Skeletal muscle tissue (tissue), 4 donors: ENCODE data around the gene LAMTOR1. TPM values are rescaled to one million over a fixed set of nuclear protein-coding genes. Genes with fewer than 3 reads are reported as not detected.
A peak's percentile ranks its signal among the peaks of the same experiment; 100 is the strongest.

Source experiments
- H3K27ac ChIP-seq: one replicate; pipeline ENCODE4 v1.7.0; 2013; ENCODE audit warnings: mild to moderate bottlenecking, low read depth, low read length, inconsistent platforms
- H3K27me3 ChIP-seq, 3 donors: one replicate each; pipeline ENCODE4 v1.7.0; 2013; ENCODE audit warnings: low read length in 3 of 3; ENCODE audit not compliant: control insufficient read depth in 3 of 3, insufficient read depth in 3 of 3
- H3K36me3 ChIP-seq, 3 donors: one replicate each; pipeline ENCODE4 v1.7.0; 2013; ENCODE audit warnings: low read length in 3 of 3; ENCODE audit not compliant: control insufficient read depth in 3 of 3, insufficient read depth in 3 of 3
- H3K4me1 ChIP-seq, 3 donors: one replicate each; pipeline ENCODE4 v1.7.0; 2013; ENCODE audit warnings: low read length in 3 of 3, mild to moderate bottlenecking in 3 of 3; ENCODE audit not compliant: control insufficient read depth in 3 of 3, insufficient read depth in 3 of 3
- H3K4me3 ChIP-seq, 3 donors: one replicate each; pipeline ENCODE4 v1.7.0; 2013; ENCODE audit warnings: low read length in 3 of 3
- H3K9ac ChIP-seq, 3 donors: one replicate each; pipeline ENCODE4 v1.7.0; 2013; ENCODE audit warnings: low read length in 3 of 3, mild to moderate bottlenecking in 3 of 3, moderate library complexity in 2 of 3, low read depth in 1 of 3
- H3K9me3 ChIP-seq, 3 donors: one replicate each; pipeline ENCODE4 v1.7.0; 2013; ENCODE audit warnings: low read length in 3 of 3; ENCODE audit not compliant: control insufficient read depth in 3 of 3
- total RNA-seq: library from RNA; depleted of rRNA; stranded (reverse); fragments of >200 nt; gene quantifications from one replicate; pipeline ENCODE4 v1.2.3, GENCODE V29; 2014
- donor health status: Osteomylitis.

The LAMTOR1 gene
- total RNA-seq, 1 donor from 2014 or later = 42.3 TPM

DNA sequence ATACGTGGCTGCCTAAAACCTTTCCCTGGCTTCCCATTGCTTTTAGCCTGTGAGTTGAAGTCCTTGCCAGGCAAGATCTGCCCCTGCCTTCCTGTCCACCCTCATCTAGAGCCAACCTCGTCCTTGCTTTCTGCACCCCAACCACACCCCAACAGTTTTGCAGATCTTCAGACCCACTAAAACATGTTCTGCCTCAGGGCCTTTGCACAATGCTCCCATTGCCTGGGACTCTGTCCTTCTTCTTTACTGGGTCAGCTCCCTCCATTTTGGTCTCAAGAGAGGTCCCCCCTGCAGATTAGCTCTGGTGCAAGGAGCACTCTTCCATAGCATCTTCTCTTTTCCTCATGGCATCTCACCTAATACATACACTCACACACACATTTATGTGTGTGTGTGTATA lies 17.8 kb upstream of the LAMTOR1 start:
- H3K4me1 ChIP-seq = no peaks in the 10 kb centered on the region
- no peaks in the 10 kb centered on the region for H3K9me3 ChIP-seq
- no peaks in the 10 kb centered on the region for H3K36me3 ChIP-seq
- no peak overlapping the region for H3K4me3 ChIP-seq
- no peak overlapping the region for H3K27ac ChIP-seq
- H3K9ac ChIP-seq = no peak overlapping the region
- peaks cover 0 to 6% (median 0%) of the 10 kb centered on the region in 3 donors for H3K27me3 ChIP-seq

DNA sequence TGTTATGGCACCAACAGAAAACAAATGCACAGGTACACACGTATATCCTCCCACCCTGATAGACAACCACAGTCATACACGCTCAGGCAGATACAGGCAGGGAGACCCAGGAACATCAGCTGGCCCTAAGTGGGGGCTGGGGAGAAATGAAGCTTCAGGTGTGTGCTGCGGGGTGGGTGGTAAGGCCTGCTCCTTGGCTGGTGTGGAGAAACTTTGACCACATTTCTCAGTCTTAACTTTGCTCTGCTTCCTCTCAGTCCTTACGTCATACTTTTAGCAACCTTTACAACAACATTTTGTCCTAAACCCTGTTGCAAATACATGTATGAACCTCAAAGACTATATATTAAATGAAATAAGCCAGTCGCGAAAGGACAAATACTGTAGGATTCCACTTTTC lies 16.1 kb upstream of the LAMTOR1 start:
- no peak overlapping the region for H3K4me3 ChIP-seq
- no peak overlapping the region for H3K27ac ChIP-seq
- H3K36me3 ChIP-seq = no peaks in the 10 kb centered on the region
- no peaks in the 10 kb centered on the region for H3K9me3 ChIP-seq
- no peaks in the 10 kb centered on the region for H3K4me1 ChIP-seq
- peaks cover 0 to 6% (median 0%) of the 10 kb centered on the region in 3 donors for H3K27me3 ChIP-seq
- H3K9ac ChIP-seq = no peak overlapping the region

DNA sequence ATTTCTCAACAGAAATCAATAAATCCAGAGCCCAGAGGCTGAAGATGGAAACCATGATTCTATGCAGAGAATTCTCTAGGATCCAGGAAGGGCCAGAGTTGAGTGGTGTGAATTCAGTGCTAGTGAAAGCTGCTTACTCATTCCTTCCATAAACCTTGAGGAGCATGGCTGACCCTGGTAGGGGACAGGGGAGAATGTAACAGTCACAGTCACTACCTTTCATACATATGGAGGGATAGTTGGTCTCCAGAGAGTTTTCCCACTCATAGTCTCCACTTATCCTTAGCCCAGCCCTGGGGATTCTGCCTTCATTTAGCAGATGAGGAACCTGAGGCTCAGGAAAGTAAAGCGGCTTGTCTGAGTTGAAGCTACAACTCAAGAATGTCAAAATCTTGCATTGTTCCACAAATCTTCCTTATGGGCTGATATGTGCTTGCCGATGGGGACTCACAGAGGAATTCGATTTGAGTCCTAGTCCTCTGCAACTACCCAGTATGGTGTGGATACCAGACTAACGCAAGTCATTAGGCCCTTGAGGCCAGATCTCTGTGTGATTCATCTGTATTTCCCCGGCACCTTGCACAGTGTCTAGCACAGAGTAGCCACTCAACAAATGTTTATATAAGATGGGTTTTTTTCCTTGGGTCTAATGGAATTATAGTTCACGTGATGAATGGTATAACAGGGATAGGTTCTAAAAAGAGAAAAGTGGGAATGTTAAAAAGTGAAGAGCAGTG lies 13.1 kb upstream of the LAMTOR1 start:
- H3K27me3 ChIP-seq = peaks cover 0 to 6% (median 0%) of the 10 kb centered on the region in 3 donors
- no peak overlapping the region for H3K27ac ChIP-seq
- no peaks in the 10 kb centered on the region for H3K36me3 ChIP-seq

DNA sequence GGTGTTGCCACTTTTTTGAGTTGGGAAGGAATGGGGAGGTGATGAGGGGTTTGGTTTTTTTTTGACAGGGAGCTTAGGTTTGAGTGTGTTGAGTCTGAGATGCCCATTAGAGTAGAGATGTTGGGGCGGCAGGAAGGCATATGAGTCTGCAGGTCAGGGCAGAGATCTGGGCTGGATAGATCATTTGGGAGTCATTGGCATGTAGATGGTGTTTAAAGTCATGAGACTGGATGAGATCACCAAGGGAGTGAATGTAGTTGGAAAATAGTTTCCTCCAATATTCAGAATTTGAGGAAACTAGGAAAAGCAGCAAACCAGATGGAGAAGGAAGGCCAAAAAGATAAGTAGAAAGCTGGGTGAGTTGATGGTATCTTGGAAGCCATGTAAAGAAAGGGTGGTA lies 11.5 kb upstream of the LAMTOR1 start:
- Histone ChIP-seq H3K27me3 (peaks cover 0 to 3% (median 0%) of the 10 kb centered on the region in 3 donors), H3K36me3 (peaks cover 3 to 13% (median 4%) of the 10 kb centered on the region in 3 donors), H3K9ac (no peak overlapping the region), H3K4me3 (no peak overlapping the region), H3K9me3 (no peaks in the 10 kb centered on the region), H3K4me1 (peaks cover 6 to 21% (median 16%) of the 10 kb centered on the region in 3 donors), H3K27ac (no peak overlapping the region)

More for the DNA sequence above, 13.1 kb upstream of the LAMTOR1 start:
- no peak overlapping the region for H3K9ac ChIP-seq
- no peaks in the 10 kb centered on the region for H3K9me3 ChIP-seq
- no peak overlapping the region for H3K4me3 ChIP-seq
- peaks cover 6 to 17% (median 13%) of the 10 kb centered on the region in 3 donors for H3K4me1 ChIP-seq

DNA sequence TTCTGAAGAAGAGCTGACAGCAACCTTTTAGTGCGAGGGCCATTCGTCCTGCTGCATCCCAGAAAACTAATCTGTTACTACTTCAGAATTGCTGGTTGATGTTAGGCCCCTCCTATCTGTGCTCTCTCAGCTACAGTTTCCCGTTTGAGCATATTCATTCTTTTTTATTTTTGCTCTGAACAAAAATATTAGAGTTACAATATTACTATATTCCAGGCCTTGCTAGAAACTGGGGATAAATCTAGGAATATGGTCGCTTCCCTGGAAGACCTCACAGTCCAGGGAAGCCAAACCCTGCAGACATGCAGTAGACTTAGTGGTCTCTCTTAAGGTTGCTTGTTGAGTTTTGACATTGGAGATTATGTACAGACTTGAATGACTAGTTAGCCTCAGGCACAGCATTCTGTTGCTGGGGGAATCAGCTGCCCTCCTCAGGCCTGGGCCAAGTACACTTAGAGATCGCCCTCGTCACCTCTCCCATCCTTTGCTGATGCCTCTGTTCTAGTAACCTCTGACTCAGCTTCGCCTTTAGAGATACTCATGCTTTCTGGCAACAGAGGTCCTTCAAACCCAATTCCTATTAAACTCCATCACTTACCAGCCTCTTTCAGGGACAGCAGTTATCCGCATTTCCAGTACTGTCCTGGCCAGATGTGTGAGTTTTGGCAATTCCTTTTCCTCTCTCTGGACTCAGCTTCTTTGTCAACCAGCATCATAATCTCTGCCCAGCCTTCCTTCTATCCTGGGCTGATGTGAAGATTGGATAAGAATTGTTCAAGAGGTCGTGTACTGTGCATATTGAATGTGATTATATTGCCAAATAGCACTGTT lies 10.1 kb upstream of the LAMTOR1 start:
- Histone ChIP-seq H3K9me3 (no peaks in the 10 kb centered on the region), H3K27me3 (peaks cover 0 to 3% (median 0%) of the 10 kb centered on the region in 3 donors), H3K27ac (peak overlapping the region; percentile 99), H3K36me3 (peaks cover 10 to 24% (median 13%) of the 10 kb centered on the region in 3 donors), H3K4me1 (peaks cover 6 to 21% (median 16%) of the 10 kb centered on the region in 3 donors), H3K4me3 (peak overlapping the region; percentile 89 to 96 (median 92)), H3K9ac (peak overlapping the region; percentile 97 to 98 (median 97))

DNA sequence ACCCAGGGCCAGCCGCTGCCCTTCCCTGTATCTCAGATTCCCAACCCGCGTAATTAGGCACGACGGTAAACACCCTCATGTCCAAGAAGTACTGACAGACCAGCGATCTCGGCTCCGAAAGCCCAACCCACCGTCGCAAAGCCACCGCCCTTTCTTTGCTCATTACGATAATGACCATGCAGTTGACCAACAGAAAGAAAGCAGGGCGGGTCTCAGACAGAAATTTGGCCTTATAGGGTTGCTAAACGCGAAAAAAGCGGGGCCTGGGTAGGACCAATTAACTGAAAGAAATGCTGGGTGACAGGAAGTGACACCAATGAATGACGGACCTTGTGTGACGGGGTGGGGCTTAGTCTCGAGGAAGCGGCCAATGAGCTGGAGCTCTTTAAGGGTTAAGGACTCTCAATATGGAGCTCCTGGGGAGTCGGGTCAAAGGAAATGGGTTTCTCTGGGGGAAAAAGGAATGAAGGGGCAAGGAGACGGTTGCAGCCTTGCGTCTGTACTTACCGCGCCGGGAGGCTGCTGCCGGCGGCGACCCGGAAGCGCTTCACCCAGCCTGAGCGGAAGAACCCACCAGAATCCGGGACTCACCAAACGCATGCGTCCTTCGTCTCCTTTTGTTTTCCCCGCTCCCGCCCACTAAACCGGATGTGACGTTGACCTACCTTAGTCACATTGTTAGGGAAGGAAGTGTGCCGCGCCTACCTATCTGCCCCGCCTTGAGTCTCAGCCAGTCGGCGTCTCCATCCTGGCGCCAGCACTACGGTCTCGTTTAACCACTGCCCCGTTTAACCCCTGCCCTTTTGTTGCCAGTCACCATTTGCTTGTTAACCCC lies 9.3 kb upstream of the LAMTOR1 start, which contains the start of gene ANAPC15:
Gene ANAPC15 (minus strand): TSS at position 553 of the 835 bp plus-strand sequence. CDS start 1,419 bp downstream, outside the sequence.
- peak within 1 kb of the TSS; percentile 97 to 98 (median 97) for H3K9ac ChIP-seq
- H3K4me1 ChIP-seq = peaks cover 6 to 21% (median 16%) of the 10 kb centered on the region in 3 donors
- H3K27me3 ChIP-seq = peaks cover 0 to 3% (median 0%) of the 10 kb centered on the region in 3 donors
- H3K36me3 ChIP-seq = peaks cover 10 to 27% (median 13%) of the 10 kb centered on the region in 3 donors
- peak within 1 kb of the TSS; percentile 99 for H3K27ac ChIP-seq
- H3K9me3 ChIP-seq = no peaks in the 10 kb centered on the region
- H3K4me3 ChIP-seq = peak within 1 kb of the TSS; percentile 89 to 96 (median 92)

DNA sequence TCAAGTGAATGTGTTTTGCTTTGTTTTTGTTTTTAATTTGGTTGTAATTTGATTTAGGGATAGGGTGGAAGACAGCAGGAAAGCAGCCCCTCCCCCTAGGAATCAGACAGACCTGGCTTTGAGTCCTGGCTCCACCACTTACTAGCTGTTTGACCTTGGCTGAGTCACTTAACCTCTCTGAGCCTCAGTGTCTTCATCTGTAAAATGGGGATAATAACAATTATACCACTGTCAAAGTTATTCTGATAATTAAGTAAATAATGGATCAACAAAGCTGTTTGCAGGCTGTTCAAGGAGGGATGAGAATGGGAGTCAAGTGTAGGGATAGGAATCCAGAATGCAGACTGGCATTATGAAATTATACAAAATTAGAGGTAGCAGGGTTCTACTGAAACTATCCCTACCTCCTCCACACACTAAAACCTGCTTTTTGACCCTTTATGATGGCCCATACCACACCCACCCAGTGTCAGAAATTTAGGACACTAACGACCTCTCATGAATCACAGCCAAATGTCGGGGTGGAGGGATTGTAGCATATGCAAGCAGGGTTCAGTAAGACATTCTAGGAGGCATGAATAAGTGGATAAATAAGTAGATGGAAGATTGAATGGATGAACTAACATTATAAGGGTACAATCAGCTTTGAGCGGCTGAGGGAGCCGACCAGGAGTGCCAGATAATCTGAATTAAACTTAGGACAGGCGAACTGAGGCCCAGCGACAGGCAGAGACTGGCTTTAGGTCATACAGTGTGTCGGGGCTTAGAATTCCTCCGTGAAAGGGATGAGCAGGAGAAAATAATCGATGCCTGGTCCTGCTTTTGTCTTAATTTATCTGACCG lies 8.4 kb upstream of the LAMTOR1 start:
- peaks cover 6 to 21% (median 16%) of the 10 kb centered on the region in 3 donors for H3K4me1 ChIP-seq
- H3K27me3 ChIP-seq = peaks cover 0 to 3% (median 0%) of the 10 kb centered on the region in 3 donors
- peak overlapping the region; percentile 99 for H3K27ac ChIP-seq
- H3K9me3 ChIP-seq = no peaks in the 10 kb centered on the region
- H3K4me3 ChIP-seq = peak overlapping the region; percentile 89 to 96 (median 92)
- peak overlapping the region; percentile 91 to 98 (median 97) for H3K9ac ChIP-seq
- H3K36me3 ChIP-seq = peaks cover 10 to 28% (median 13%) of the 10 kb centered on the region in 3 donors

DNA sequence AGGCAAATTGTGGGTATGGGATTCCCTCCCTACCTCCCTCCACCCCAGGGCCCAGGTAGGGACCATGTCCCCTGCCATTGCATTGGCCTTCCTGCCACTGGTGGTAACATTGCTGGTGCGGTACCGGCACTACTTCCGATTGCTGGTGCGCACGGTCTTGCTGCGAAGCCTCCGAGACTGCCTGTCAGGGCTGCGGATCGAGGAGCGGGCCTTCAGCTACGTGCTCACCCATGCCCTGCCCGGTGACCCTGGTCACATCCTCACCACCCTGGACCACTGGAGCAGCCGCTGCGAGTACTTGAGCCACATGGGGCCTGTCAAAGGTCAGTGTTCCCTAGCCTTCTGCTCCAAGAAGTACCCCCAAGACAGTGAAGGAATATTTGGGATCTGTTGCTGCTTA lies 2.8 kb upstream of the LAMTOR1 start, which contains the start of gene TOMT:
Gene TOMT (plus strand): TSS at position 37 of the 400 bp plus-strand sequence. CDS start 28 bp downstream, at position 65.
- H3K4me1 ChIP-seq = peaks cover 24 to 28% (median 27%) of the 10 kb centered on the region in 3 donors
- peaks cover 13 to 31% (median 13%) of the 10 kb centered on the region in 3 donors for H3K36me3 ChIP-seq
- H3K27me3 ChIP-seq = no peaks in the 10 kb centered on the region
- no peak within 1 kb of the TSS for H3K4me3 ChIP-seq
- peak within 1 kb of the TSS in 1 of 3 donors; percentile 8 for H3K9ac ChIP-seq
- H3K9me3 ChIP-seq = no peaks in the 10 kb centered on the region
- no peak within 1 kb of the TSS for H3K27ac ChIP-seq
